Neural cell (in vitro differentiated cells): ENCODE measurements around the gene TEDC1.

Experiments used
- EZH2 ChIP-seq: fragments of 200-600, 300-800 bp; shearing (Covaris generic), sonication (generic); IDR thresholded peaks from 2 replicates; pipeline ENCODE4 v1.6.1; 2014; ENCODE audit warnings: antibody characterized with exemption, low read length, borderline replicate concordance, mild to moderate bottlenecking; ENCODE audit not compliant: insufficient read depth, poor library complexity, severe bottlenecking
- MXI1 ChIP-seq: fragments of 450-650 bp; conservative IDR thresholded peaks from 2 replicates; pipeline ENCODE4 v1.6.1; 2014; ENCODE audit warnings: antibody characterized with exemption, mild to moderate bottlenecking; ENCODE audit not compliant: poor library complexity, severe bottlenecking
- POLR2AphosphoS5 ChIP-seq: IDR thresholded peaks from 2 replicates; pipeline ENCODE4 v1.6.1; 2012
- RAD21 ChIP-seq: fragments of 450-650 bp; conservative IDR thresholded peaks from 2 replicates; pipeline ENCODE4 v1.6.1; 2014; ENCODE audit warnings: antibody characterized with exemption, mild to moderate bottlenecking, moderate library complexity
- REST ChIP-seq: IDR thresholded peaks from 2 replicates; pipeline ENCODE4 v1.6.1; 2012; ENCODE audit warnings: borderline replicate concordance
- TF ChIP-seq, protein P1 (sequence below): fragments of 450-650 bp; IDR thresholded peaks from 2 replicates; pipeline ENCODE4 v1.5.1; 2014; ENCODE audit warnings: antibody characterized with exemption, mild to moderate bottlenecking, moderate library complexity; ENCODE audit not compliant: poor library complexity, severe bottlenecking

- TF ChIP-seq, protein P1, sequence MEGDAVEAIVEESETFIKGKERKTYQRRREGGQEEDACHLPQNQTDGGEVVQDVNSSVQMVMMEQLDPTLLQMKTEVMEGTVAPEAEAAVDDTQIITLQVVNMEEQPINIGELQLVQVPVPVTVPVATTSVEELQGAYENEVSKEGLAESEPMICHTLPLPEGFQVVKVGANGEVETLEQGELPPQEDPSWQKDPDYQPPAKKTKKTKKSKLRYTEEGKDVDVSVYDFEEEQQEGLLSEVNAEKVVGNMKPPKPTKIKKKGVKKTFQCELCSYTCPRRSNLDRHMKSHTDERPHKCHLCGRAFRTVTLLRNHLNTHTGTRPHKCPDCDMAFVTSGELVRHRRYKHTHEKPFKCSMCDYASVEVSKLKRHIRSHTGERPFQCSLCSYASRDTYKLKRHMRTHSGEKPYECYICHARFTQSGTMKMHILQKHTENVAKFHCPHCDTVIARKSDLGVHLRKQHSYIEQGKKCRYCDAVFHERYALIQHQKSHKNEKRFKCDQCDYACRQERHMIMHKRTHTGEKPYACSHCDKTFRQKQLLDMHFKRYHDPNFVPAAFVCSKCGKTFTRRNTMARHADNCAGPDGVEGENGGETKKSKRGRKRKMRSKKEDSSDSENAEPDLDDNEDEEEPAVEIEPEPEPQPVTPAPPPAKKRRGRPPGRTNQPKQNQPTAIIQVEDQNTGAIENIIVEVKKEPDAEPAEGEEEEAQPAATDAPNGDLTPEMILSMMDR: no peak
- no peak for TF ChIP-seq EZH2
- no peak for TF ChIP-seq MXI1
- no peak for TF ChIP-seq REST
- no peak for TF ChIP-seq RAD21
- TF ChIP-seq POLR2AphosphoS5: no peak
Observed at GRCh38 chr14:105470350-105471296, 20.4 kb upstream of the TEDC1 start.
